H9 (cell line): ENCODE data around the gene NECTIN4. TPM values are rescaled to one million over a fixed set of nuclear protein-coding genes. Genes with fewer than 3 reads are reported as not detected.

Source experiments
- DNase-seq: peaks from one replicate; pipeline ENCODE4 v3.0.0-alpha.2; 2017
- H2AFZ ChIP-seq: one replicate; pipeline ENCODE4 v1.6.1; 2013; ENCODE audit warnings: mild to moderate bottlenecking, low read length, control low read depth, moderate library complexity
- H2AK5ac ChIP-seq: 2 replicates; pipeline ENCODE4 v1.6.1; 2013; ENCODE audit warnings: low read length, control low read depth, mixed read lengths; ENCODE audit not compliant: insufficient read length
- H2BK120ac ChIP-seq: one replicate; pipeline ENCODE4 v1.6.1; 2013; ENCODE audit warnings: low read depth, mild to moderate bottlenecking, low read length, control low read depth, inconsistent platforms; ENCODE audit not compliant: poor library complexity, severe bottlenecking
- H2BK12ac ChIP-seq: 2 replicates; pipeline ENCODE4 v1.6.1; 2013; ENCODE audit warnings: low read length, control low read depth, mixed read lengths, low read depth; ENCODE audit not compliant: insufficient read length
- H2BK15ac ChIP-seq: 2 replicates; pipeline ENCODE4 v1.6.1; 2013; ENCODE audit warnings: low read depth, low read length, control low read depth
- H2BK20ac ChIP-seq: one replicate; pipeline ENCODE4 v1.6.1; 2013; ENCODE audit warnings: low read depth, mild to moderate bottlenecking, low read length, control low read depth, inconsistent platforms; ENCODE audit not compliant: poor library complexity, severe bottlenecking
- H2BK5ac ChIP-seq: 2 replicates; pipeline ENCODE4 v1.6.1; 2013; ENCODE audit warnings: low read length, control low read depth, mixed read lengths; ENCODE audit not compliant: insufficient read length
- H3K14ac ChIP-seq: 2 replicates; pipeline ENCODE4 v1.6.1; 2013; ENCODE audit warnings: low read length, control low read depth; ENCODE audit not compliant: insufficient read depth
- H3K18ac ChIP-seq: 2 replicates; pipeline ENCODE4 v1.6.1; 2013; ENCODE audit warnings: low read depth, mild to moderate bottlenecking, mixed read lengths, low read length, control low read depth; ENCODE audit not compliant: insufficient read length
- H3K23ac ChIP-seq: 2 replicates; pipeline ENCODE4 v1.6.1; 2013; ENCODE audit warnings: low read length, control low read depth, mixed read lengths, low read depth; ENCODE audit not compliant: insufficient read length
- H3K23me2 ChIP-seq: 2 replicates; pipeline ENCODE4 v1.6.1; 2013; ENCODE audit warnings: low read depth, mild to moderate bottlenecking, mixed read lengths, low read length, control low read depth; ENCODE audit not compliant: insufficient read length, poor library complexity, severe bottlenecking
- H3K27ac ChIP-seq: 2 replicates; pipeline ENCODE4 v1.5.1; 2013; ENCODE audit warnings: low read length, control low read depth, mixed read lengths, low read depth; ENCODE audit not compliant: insufficient read length
- H3K27me3 ChIP-seq: 2 replicates; pipeline ENCODE4 v1.6.1; 2013; ENCODE audit warnings: low read length, control low read depth, inconsistent platforms; ENCODE audit not compliant: insufficient read depth
- H3K4ac ChIP-seq: 2 replicates; pipeline ENCODE4 v1.6.1; 2013; ENCODE audit warnings: low read depth, mild to moderate bottlenecking, control low read depth, inconsistent platforms, low read length, moderate library complexity
- H3K4me1 ChIP-seq: 2 replicates; pipeline ENCODE4 v1.6.1; 2013; ENCODE audit warnings: low read length, control low read depth, inconsistent platforms; ENCODE audit not compliant: insufficient read depth
- H3K4me2 ChIP-seq: 2 replicates; pipeline ENCODE4 v1.6.1; 2013; ENCODE audit warnings: low read length, control low read depth, mixed read lengths; ENCODE audit not compliant: insufficient read length, insufficient read depth
- H3K56ac ChIP-seq: 2 replicates; pipeline ENCODE4 v1.6.1; 2013; ENCODE audit warnings: low read depth, mild to moderate bottlenecking, mixed read lengths, low read length, control low read depth; ENCODE audit not compliant: insufficient read length
- H3K79me1 ChIP-seq: 2 replicates; pipeline ENCODE4 v1.6.1; 2013; ENCODE audit warnings: low read depth, mild to moderate bottlenecking, moderate library complexity, low read length, control low read depth, inconsistent platforms; ENCODE audit not compliant: insufficient read depth, poor library complexity, severe bottlenecking
- H3K79me2 ChIP-seq: 2 replicates; pipeline ENCODE4 v1.6.1; 2013; ENCODE audit warnings: low read length, control low read depth, inconsistent platforms; ENCODE audit not compliant: insufficient read depth
- H3K9ac ChIP-seq: 2 replicates; pipeline ENCODE4 v1.6.1; 2013; ENCODE audit warnings: low read length, control low read depth, mixed read lengths; ENCODE audit not compliant: insufficient read length; ENCODE audit errors: extremely low read depth
- H3K9me3 ChIP-seq: one replicate; pipeline ENCODE4 v1.6.1; 2013; ENCODE audit warnings: low read depth, low read length, inconsistent platforms; ENCODE audit not compliant: control insufficient read depth
- H3T11ph ChIP-seq: one replicate; pipeline ENCODE4 v1.6.1; 2013; ENCODE audit warnings: mild to moderate bottlenecking, low read length, control low read depth, inconsistent platforms
- H4K20me1 ChIP-seq: one replicate; pipeline ENCODE4 v1.6.1; 2013; ENCODE audit not compliant: control insufficient read depth, insufficient read length, insufficient read depth
- H4K5ac ChIP-seq: 2 replicates; pipeline ENCODE4 v1.6.1; 2013; ENCODE audit warnings: low read depth, mild to moderate bottlenecking, mixed read lengths, low read length, control low read depth; ENCODE audit not compliant: insufficient read length
- H4K8ac ChIP-seq: replicated peaks from 2 replicates; pipeline ENCODE4 v1.6.1; 2013; ENCODE audit warnings: low read length, control low read depth, mixed read lengths, low read depth; ENCODE audit not compliant: insufficient read length
- H4K91ac ChIP-seq: 2 replicates; pipeline ENCODE4 v1.6.1; 2013; ENCODE audit warnings: low read depth, mild to moderate bottlenecking, moderate library complexity, mixed read lengths, low read length, control low read depth; ENCODE audit not compliant: insufficient read length
- H3K27ac Mint-ChIP-seq, 3 experiments: 2 replicates in 2 of 3; 3 replicates in 1 of 3; pipeline ENCODE4 v1.8.0; 2020 to 2021; ENCODE audit warnings: mixed read lengths in 3 of 3, mild to moderate bottlenecking in 1 of 3, moderate library complexity in 1 of 3
- H3K27me3 Mint-ChIP-seq: 2 replicates; pipeline ENCODE4 v1.8.0; 2021; ENCODE audit warnings: low read depth, mild to moderate bottlenecking, moderate library complexity, mixed read lengths
- H3K36me3 Mint-ChIP-seq, 3 experiments: 2 replicates in 2 of 3; 3 replicates in 1 of 3; pipeline ENCODE4 v1.8.0; 2020 to 2021; ENCODE audit warnings: low read depth in 3 of 3, mixed read lengths in 3 of 3; ENCODE audit not compliant: insufficient read depth in 1 of 3
- H3K4me1 Mint-ChIP-seq, 2 experiments: 2 replicates each; pipeline ENCODE4 v1.8.0; 2020; ENCODE audit warnings: mixed read lengths in 2 of 2
- H3K4me3 Mint-ChIP-seq, 2 experiments: 2 replicates in 1 of 2; 3 replicates in 1 of 2; pipeline ENCODE4 v1.8.0; 2020 to 2021; ENCODE audit warnings: mild to moderate bottlenecking in 2 of 2, mixed read lengths in 2 of 2, moderate library complexity in 1 of 2
- H3K9me3 Mint-ChIP-seq, 2 experiments: 2 replicates in 1 of 2; 3 replicates in 1 of 2; pipeline ENCODE4 v1.8.0; 2020; ENCODE audit warnings: mild to moderate bottlenecking in 2 of 2, mixed read lengths in 2 of 2, moderate library complexity in 1 of 2
- WGBS: extraction: QIAGEN DNeasy Blood & Tissue Kit; methylation state at CpG from one replicate; pipeline ENCODE4 v1.1.7; 2013; ENCODE audit warnings: missing lambda C conversion rate, low lambda C conversion rate, mixed read lengths; ENCODE audit not compliant: insufficient read length; ENCODE audit errors: extremely low coverage; 5-methylcytosine and 5-hydroxymethylcytosine counted together
- total RNA-seq: library from RNA; stranded (reverse); gene quantifications from 2 replicates; pipeline ENCODE4 v1.2.1, GENCODE V29; 2021
- TF ChIP-seq, protein P1 (sequence below): fragments of 200-600 bp; sonication (generic); conservative IDR thresholded peaks from 3 replicates; pipeline ENCODE4 v1.8.0; 2021; ENCODE audit warnings: antibody characterized with exemption, mild to moderate bottlenecking

The NECTIN4 gene
- total RNA-seq, 1 experiment from 2014 or later: 0.33 TPM

DNA sequence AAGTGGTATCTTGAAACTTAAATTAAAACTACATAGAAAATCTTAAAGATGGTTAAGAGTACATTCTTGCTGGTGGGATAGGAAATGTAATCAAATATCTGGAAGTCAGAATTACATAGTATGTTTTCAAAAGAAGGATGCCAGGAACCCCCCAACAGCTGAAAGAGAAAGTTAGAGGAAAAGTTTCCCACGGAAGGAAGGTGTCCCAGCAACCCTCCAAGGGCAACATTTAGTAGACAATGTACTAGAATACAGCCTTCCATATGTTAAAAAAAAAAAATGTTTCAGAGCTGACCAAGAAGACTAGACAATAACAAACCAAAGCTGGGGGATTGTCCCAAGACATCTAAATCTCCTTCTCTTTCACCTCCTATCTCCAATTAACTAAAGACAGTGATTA is 40.9 kb upstream of the NECTIN4 start:
- peaks cover 8% of the 10 kb centered on the region for H3K79me1 ChIP-seq

More for the DNA sequence above, 40.9 kb upstream of the NECTIN4 start:
- Histone ChIP-seq H2BK20ac (no peak overlapping the region), H2BK15ac (no peak overlapping the region), H3K79me2 (peaks cover 6% of the 10 kb centered on the region; the same call in 1 of the 2 replicates), H3T11ph (no peak overlapping the region), H2BK5ac (no peak overlapping the region), H3K18ac (no peak overlapping the region), H3K4ac (no peak overlapping the region), H3K27ac (no peak overlapping the region), H3K23me2 (peaks cover 13% of the 10 kb centered on the region), H2BK12ac (no peak overlapping the region), H3K4me2 (peak overlapping the region; percentile 98), H3K27me3 (no peaks in the 10 kb centered on the region), H4K20me1 (no peaks in the 10 kb centered on the region), H2BK120ac (no peak overlapping the region), H3K56ac (no peak overlapping the region), H4K8ac (no peak overlapping the region), H3K23ac (no peak overlapping the region), H3K9ac (no peak overlapping the region), H2AK5ac (no peak overlapping the region), H3K14ac (no peak overlapping the region), H4K91ac (no peak overlapping the region), H4K5ac (no peak overlapping the region), H3K4me1 (no peaks in the 10 kb centered on the region), H3K9me3 (no peaks in the 10 kb centered on the region), H2AFZ (no peak overlapping the region)
- DNase-seq: no peak
- H3K4me1 Mint-ChIP-seq: peaks cover 18 to 19% of the 10 kb centered on the region in 2 experiments
- peak overlapping the region in 1 of 3 experiments; percentile 23; a peak in 1 of 7 replicates for H3K27ac Mint-ChIP-seq
- WGBS: no CpG with 5 or more reads among the region's 1 CpG
- H3K36me3 Mint-ChIP-seq: peaks cover 13 to 47% (median 47%) of the 10 kb centered on the region in 3 experiments; a peak in 6 of 7 replicates
- TF ChIP-seq, protein P1, sequence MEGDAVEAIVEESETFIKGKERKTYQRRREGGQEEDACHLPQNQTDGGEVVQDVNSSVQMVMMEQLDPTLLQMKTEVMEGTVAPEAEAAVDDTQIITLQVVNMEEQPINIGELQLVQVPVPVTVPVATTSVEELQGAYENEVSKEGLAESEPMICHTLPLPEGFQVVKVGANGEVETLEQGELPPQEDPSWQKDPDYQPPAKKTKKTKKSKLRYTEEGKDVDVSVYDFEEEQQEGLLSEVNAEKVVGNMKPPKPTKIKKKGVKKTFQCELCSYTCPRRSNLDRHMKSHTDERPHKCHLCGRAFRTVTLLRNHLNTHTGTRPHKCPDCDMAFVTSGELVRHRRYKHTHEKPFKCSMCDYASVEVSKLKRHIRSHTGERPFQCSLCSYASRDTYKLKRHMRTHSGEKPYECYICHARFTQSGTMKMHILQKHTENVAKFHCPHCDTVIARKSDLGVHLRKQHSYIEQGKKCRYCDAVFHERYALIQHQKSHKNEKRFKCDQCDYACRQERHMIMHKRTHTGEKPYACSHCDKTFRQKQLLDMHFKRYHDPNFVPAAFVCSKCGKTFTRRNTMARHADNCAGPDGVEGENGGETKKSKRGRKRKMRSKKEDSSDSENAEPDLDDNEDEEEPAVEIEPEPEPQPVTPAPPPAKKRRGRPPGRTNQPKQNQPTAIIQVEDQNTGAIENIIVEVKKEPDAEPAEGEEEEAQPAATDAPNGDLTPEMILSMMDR: no peak
- H3K4me3 Mint-ChIP-seq: peak overlapping the region in 1 of 2 experiments; percentile 11; a peak in 3 of 5 replicates
- no peaks in the 10 kb centered on the region for H3K27me3 Mint-ChIP-seq
- no peaks in the 10 kb centered on the region; a peak in 1 of 5 replicates for H3K9me3 Mint-ChIP-seq
